Dendritic cell treated with granulocyte-macrophage colony-stimulating factor and Interleukin-4, amounts not matched to agents 40 ng/mL and 50 ng/mL, for 4 days (primary cell): Measurements from ENCODE around the gene PACRG.

Source experiments
- H3K27ac Mint-ChIP-seq: one replicate; pipeline ENCODE4 v1.8.0; 2022; ENCODE audit warnings: mild to moderate bottlenecking, mixed read lengths
- H3K27me3 Mint-ChIP-seq: one replicate; pipeline ENCODE4 v1.8.0; 2022; ENCODE audit warnings: mild to moderate bottlenecking, mixed read lengths
- H3K36me3 Mint-ChIP-seq: one replicate; pipeline ENCODE4 v1.8.0; 2022; ENCODE audit warnings: low read depth, mixed read lengths
- H3K4me1 Mint-ChIP-seq: one replicate; pipeline ENCODE4 v1.8.0; 2022; ENCODE audit warnings: low read depth, mixed read lengths
- H3K4me3 Mint-ChIP-seq: one replicate; pipeline ENCODE4 v1.8.0; 2022; ENCODE audit warnings: mild to moderate bottlenecking, moderate library complexity, mixed read lengths
- H3K9me3 Mint-ChIP-seq: one replicate; pipeline ENCODE4 v1.8.0; 2022; ENCODE audit warnings: mixed read lengths
- intact Hi-C: fragments of 100-400 bp; cut with micrococcal nuclease; formaldehyde crosslinking; loops from one replicate; pipeline ENCODE4 v1.15.0; 2022

The PACRG gene

GRCh38 chr6:162699961-162700360 is 27.8 kb upstream of the PACRG start:
- no peaks in the 10 kb centered on the region for H3K4me1 Mint-ChIP-seq
- H3K27me3 Mint-ChIP-seq, result no peaks in the 10 kb centered on the region
- intact Hi-C loops, result no loop called here
- no peaks in the 10 kb centered on the region for H3K9me3 Mint-ChIP-seq
- no peak overlapping the region for H3K4me3 Mint-ChIP-seq
- no peak overlapping the region for H3K27ac Mint-ChIP-seq
- H3K36me3 Mint-ChIP-seq, result no peaks in the 10 kb centered on the region

DNA sequence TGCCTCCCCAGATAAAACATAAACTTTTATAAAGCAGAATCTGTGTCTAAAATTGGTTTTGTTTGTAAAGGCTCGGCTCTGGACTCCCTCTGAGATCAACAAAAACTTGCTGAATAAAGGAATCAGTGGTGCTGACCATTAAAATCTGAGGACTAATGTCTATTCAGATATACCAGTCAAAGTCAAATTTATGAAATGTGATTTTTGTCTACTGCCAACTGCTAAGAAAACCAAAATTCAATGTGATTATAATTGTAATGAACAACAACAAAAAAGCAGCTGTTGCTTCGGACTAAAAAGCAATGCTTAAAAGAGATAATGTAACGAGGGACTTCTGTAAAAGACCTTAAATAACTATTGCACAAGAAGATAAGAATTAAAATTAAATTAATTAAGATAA is 26.8 kb upstream of the PACRG start:
- no peak overlapping the region for H3K4me3 Mint-ChIP-seq
- no peak overlapping the region for H3K27ac Mint-ChIP-seq
- H3K36me3 Mint-ChIP-seq, result no peaks in the 10 kb centered on the region
- H3K9me3 Mint-ChIP-seq, result no peaks in the 10 kb centered on the region
- H3K4me1 Mint-ChIP-seq, result no peaks in the 10 kb centered on the region
- intact Hi-C loops, result no loop called here
- no peaks in the 10 kb centered on the region for H3K27me3 Mint-ChIP-seq

GRCh38 chr6:162701551-162701950 is 26.2 kb upstream of the PACRG start:
- Mint-ChIP-seq H3K36me3 (no peaks in the 10 kb centered on the region), H3K4me1 (peaks cover 5% of the 10 kb centered on the region), H3K27me3 (no peaks in the 10 kb centered on the region), H3K9me3 (no peaks in the 10 kb centered on the region), H3K27ac (no peak overlapping the region), H3K4me3 (no peak overlapping the region)
- intact Hi-C loops, result no loop called here

- Mint-ChIP-seq H3K27me3 (no peaks in the 10 kb centered on the region), H3K27ac (no peak overlapping the region), H3K4me3 (no peak overlapping the region), H3K9me3 (no peaks in the 10 kb centered on the region), H3K36me3 (no peaks in the 10 kb centered on the region), H3K4me1 (peaks cover 5% of the 10 kb centered on the region)
- intact Hi-C loops, result no loop called here
Measured at GRCh38 chr6:162702446-162702845, 25.3 kb upstream of the PACRG start.

DNA sequence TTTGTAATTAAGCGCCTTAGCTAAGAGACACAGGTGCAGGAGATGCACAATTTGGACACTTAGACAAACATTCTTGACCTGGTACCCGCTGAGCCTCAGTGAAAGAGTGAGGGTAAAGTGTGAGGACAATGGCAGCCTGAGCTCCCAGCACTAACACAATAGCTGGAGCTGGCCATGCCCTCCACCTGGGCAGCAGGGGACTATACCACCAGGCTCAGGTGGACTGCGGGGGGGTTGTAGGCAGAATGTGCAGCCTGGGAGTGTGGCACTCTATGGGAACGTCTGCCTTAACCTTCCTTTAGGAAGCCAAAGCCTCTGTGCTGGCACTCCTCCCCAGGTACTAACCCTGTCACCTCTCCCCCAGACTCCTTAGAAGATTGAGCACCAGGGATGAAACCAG is 23.8 kb upstream of the PACRG start:
- Mint-ChIP-seq H3K9me3 (no peaks in the 10 kb centered on the region), H3K36me3 (no peaks in the 10 kb centered on the region), H3K4me1 (peaks cover 5% of the 10 kb centered on the region), H3K27ac (no peak overlapping the region), H3K4me3 (no peak overlapping the region), H3K27me3 (no peaks in the 10 kb centered on the region)
- intact Hi-C loops, result no loop called here

GRCh38 chr6:162705736-162706135 is 22.0 kb upstream of the PACRG start:
- H3K4me1 Mint-ChIP-seq, result peaks cover 5% of the 10 kb centered on the region
- H3K36me3 Mint-ChIP-seq, result no peaks in the 10 kb centered on the region
- H3K27me3 Mint-ChIP-seq, result no peaks in the 10 kb centered on the region
- H3K4me3 Mint-ChIP-seq, result no peak overlapping the region
- no peaks in the 10 kb centered on the region for H3K9me3 Mint-ChIP-seq
- intact Hi-C loops, result no loop called here
- H3K27ac Mint-ChIP-seq, result peak overlapping the region; percentile 75

- intact Hi-C loops, result no loop called here
- Mint-ChIP-seq H3K4me3 (peak overlapping the region; percentile 50), H3K36me3 (no peaks in the 10 kb centered on the region), H3K4me1 (peaks cover 5% of the 10 kb centered on the region), H3K27me3 (no peaks in the 10 kb centered on the region), H3K9me3 (no peaks in the 10 kb centered on the region), H3K27ac (peak overlapping the region; percentile 75)
Measured at GRCh38 chr6:162706232-162706631, 21.5 kb upstream of the PACRG start.

- Mint-ChIP-seq H3K4me3 (no peak overlapping the region), H3K36me3 (no peaks in the 10 kb centered on the region), H3K4me1 (peaks cover 15% of the 10 kb centered on the region), H3K27ac (no peak overlapping the region), H3K9me3 (no peaks in the 10 kb centered on the region), H3K27me3 (no peaks in the 10 kb centered on the region)
- intact Hi-C loops, result no loop called here
Measured at GRCh38 chr6:162708971-162709370, 18.8 kb upstream of the PACRG start.

- Mint-ChIP-seq H3K9me3 (no peaks in the 10 kb centered on the region), H3K36me3 (no peaks in the 10 kb centered on the region), H3K27ac (no peak overlapping the region), H3K4me3 (no peak overlapping the region), H3K27me3 (no peaks in the 10 kb centered on the region), H3K4me1 (peaks cover 15% of the 10 kb centered on the region)
- intact Hi-C loops, result no loop called here
Measured at GRCh38 chr6:162709431-162709830, 18.3 kb upstream of the PACRG start.

- Mint-ChIP-seq H3K27ac (no peak overlapping the region), H3K27me3 (no peaks in the 10 kb centered on the region), H3K9me3 (no peaks in the 10 kb centered on the region), H3K4me3 (no peak overlapping the region), H3K36me3 (no peaks in the 10 kb centered on the region), H3K4me1 (peaks cover 15% of the 10 kb centered on the region)
- intact Hi-C loops, result no loop called here
Measured at GRCh38 chr6:162710419-162710818, 17.4 kb upstream of the PACRG start.

- intact Hi-C loops, result no loop called here
- Mint-ChIP-seq H3K27ac (no peak overlapping the region), H3K9me3 (no peaks in the 10 kb centered on the region), H3K27me3 (no peaks in the 10 kb centered on the region), H3K4me3 (no peak overlapping the region), H3K4me1 (peaks cover 15% of the 10 kb centered on the region), H3K36me3 (no peaks in the 10 kb centered on the region)
Measured at GRCh38 chr6:162710936-162711335, 16.8 kb upstream of the PACRG start.

GRCh38 chr6:162711376-162711775 is 16.4 kb upstream of the PACRG start:
- H3K27ac Mint-ChIP-seq, result no peak overlapping the region
- H3K9me3 Mint-ChIP-seq, result no peaks in the 10 kb centered on the region
- no peak overlapping the region for H3K4me3 Mint-ChIP-seq
- H3K27me3 Mint-ChIP-seq, result no peaks in the 10 kb centered on the region
- H3K36me3 Mint-ChIP-seq, result no peaks in the 10 kb centered on the region
- intact Hi-C loops, result no loop called here
- H3K4me1 Mint-ChIP-seq, result peaks cover 11% of the 10 kb centered on the region

- H3K4me3 Mint-ChIP-seq, result no peak overlapping the region
- no peak overlapping the region for H3K27ac Mint-ChIP-seq
- intact Hi-C loops, result no loop called here
- no peaks in the 10 kb centered on the region for H3K27me3 Mint-ChIP-seq
- H3K36me3 Mint-ChIP-seq, result no peaks in the 10 kb centered on the region
- H3K9me3 Mint-ChIP-seq, result peaks cover 9% of the 10 kb centered on the region
- peaks cover 10% of the 10 kb centered on the region for H3K4me1 Mint-ChIP-seq
Measured at GRCh38 chr6:162712694-162713093, 15.1 kb upstream of the PACRG start.

- Mint-ChIP-seq H3K36me3 (no peaks in the 10 kb centered on the region), H3K27me3 (no peaks in the 10 kb centered on the region)
Measured at GRCh38 chr6:162713974-162714780, 13.6 kb upstream of the PACRG start.

GRCh38 chr6:162715601-162716000 is 12.2 kb upstream of the PACRG start:
- Mint-ChIP-seq H3K27me3 (no peaks in the 10 kb centered on the region), H3K36me3 (no peaks in the 10 kb centered on the region), H3K27ac (no peak overlapping the region), H3K9me3 (peaks cover 9% of the 10 kb centered on the region), H3K4me3 (no peak overlapping the region), H3K4me1 (peaks cover 10% of the 10 kb centered on the region)
- intact Hi-C loops, result no loop called here

More at GRCh38 chr6:162713974-162714780, 13.6 kb upstream of the PACRG start:
- no peak overlapping the region for H3K27ac Mint-ChIP-seq
- H3K9me3 Mint-ChIP-seq, result peaks cover 9% of the 10 kb centered on the region
- H3K4me1 Mint-ChIP-seq, result peaks cover 10% of the 10 kb centered on the region
- intact Hi-C loops, result no loop called here
- no peak overlapping the region for H3K4me3 Mint-ChIP-seq
